ENCODE results near the gene ODC1. TPM values are rescaled to one million over a fixed set of nuclear protein-coding genes. Genes with fewer than 3 reads are reported as not detected.

Gene ODC1
- total and polyA plus RNA-seq, 2 experiments from 2014 or later = 23.3 to 70.3 TPM

DNA sequence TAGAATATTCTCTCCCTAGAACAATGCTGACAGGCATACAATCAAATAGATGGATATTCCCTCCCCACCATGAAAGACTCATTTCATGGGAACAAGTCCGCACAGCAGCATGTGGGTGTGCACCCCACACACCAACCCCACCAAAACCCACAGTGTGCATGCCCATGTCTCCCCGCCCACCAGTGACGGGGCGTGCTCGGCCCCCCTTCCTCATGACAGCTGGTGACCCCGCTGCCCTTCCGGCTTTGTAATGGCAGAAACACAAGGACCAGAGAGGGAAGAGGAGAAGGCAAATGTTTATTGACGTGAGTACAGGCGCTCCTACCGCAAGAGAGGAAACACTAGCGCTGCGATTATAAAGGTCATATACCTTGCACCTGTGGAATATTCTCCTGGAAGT is 30.8 kb upstream of the ODC1 start (continued):
- TF ChIP-seq, protein P1, sequence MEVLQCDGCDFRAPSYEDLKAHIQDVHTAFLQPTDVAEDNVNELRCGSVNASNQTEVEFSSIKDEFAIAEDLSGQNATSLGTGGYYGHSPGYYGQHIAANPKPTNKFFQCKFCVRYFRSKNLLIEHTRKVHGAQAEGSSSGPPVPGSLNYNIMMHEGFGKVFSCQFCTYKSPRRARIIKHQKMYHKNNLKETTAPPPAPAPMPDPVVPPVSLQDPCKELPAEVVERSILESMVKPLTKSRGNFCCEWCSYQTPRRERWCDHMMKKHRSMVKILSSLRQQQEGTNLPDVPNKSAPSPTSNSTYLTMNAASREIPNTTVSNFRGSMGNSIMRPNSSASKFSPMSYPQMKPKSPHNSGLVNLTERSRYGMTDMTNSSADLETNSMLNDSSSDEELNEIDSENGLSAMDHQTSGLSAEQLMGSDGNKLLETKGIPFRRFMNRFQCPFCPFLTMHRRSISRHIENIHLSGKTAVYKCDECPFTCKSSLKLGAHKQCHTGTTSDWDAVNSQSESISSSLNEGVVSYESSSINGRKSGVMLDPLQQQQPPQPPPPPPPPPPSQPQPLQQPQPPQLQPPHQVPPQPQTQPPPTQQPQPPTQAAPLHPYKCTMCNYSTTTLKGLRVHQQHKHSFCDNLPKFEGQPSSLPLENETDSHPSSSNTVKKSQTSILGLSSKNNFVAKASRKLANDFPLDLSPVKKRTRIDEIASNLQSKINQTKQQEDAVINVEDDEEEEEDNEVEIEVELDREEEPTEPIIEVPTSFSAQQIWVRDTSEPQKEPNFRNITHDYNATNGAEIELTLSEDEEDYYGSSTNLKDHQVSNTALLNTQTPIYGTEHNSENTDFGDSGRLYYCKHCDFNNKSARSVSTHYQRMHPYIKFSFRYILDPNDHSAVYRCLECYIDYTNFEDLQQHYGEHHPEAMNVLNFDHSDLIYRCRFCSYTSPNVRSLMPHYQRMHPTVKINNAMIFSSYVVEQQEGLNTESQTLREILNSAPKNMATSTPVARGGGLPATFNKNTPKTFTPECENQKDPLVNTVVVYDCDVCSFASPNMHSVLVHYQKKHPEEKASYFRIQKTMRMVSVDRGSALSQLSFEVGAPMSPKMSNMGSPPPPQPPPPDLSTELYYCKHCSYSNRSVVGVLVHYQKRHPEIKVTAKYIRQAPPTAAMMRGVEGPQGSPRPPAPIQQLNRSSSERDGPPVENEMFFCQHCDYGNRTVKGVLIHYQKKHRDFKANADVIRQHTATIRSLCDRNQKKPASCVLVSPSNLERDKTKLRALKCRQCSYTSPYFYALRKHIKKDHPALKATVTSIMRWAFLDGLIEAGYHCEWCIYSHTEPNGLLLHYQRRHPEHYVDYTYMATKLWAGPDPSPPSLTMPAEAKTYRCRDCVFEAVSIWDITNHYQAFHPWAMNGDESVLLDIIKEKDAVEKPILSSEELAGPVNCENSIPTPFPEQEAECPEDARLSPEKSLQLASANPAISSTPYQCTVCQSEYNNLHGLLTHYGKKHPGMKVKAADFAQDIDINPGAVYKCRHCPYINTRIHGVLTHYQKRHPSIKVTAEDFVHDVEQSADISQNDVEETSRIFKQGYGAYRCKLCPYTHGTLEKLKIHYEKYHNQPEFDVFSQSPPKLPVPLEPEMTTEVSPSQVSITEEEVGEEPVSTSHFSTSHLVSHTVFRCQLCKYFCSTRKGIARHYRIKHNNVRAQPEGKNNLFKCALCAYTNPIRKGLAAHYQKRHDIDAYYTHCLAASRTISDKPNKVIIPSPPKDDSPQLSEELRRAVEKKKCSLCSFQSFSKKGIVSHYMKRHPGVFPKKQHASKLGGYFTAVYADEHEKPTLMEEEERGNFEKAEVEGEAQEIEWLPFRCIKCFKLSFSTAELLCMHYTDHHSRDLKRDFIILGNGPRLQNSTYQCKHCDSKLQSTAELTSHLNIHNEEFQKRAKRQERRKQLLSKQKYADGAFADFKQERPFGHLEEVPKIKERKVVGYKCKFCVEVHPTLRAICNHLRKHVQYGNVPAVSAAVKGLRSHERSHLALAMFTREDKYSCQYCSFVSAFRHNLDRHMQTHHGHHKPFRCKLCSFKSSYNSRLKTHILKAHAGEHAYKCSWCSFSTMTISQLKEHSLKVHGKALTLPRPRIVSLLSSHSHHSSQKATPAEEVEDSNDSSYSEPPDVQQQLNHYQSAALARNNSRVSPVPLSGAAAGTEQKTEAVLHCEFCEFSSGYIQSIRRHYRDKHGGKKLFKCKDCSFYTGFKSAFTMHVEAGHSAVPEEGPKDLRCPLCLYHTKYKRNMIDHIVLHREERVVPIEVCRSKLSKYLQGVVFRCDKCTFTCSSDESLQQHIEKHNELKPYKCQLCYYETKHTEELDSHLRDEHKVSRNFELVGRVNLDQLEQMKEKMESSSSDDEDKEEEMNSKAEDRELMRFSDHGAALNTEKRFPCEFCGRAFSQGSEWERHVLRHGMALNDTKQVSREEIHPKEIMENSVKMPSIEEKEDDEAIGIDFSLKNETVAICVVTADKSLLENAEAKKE (CRISPR knock-in tag; IDR thresholded peaks at IDR 0.05) = no peak
- no peak for TF ChIP-seq NANOG (IDR thresholded peaks at IDR 0.05; ENCODE audit: borderline replicate concordance)

DNA sequence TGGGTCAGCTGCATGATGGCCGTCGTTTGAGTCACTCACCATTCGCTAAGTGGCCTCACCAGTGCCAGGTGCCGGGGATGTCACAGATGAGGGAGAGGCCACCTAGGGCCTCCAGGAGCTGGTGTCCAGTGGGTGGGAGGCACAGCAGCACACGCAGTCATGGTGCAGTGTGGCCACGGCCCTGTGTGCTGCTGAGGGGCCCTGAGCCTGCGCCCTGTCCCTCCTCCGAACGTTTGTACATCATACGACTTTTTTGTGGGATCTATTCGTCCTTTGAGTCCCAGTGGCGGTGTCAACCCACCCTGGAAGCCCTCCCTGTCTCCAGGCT is 30.1 kb upstream of the ODC1 start:
- Mint-ChIP-seq H3K27me3 (ENCODE audit: insufficient read depth, low read depth, poor library complexity) (peaks cover 9% of the 10 kb centered on the region), H3K4me3 (no peak overlapping the region)
- no peaks in the 10 kb centered on the region for H3K9me2 ChIP-seq (ENCODE audit: insufficient read depth)
- no peak for TF ChIP-seq JUNB (IDR thresholded peaks at IDR 0.05; ENCODE audit: unreplicated experiment)
- no peak for TF ChIP-seq ZNF331 (CRISPR knock-in tag; IDR thresholded peaks at IDR 0.05; ENCODE audit: low read depth)
- TF ChIP-seq, protein P1 (CRISPR knock-in tag; IDR thresholded peaks at IDR 0.05) = no peak
- no peak for TF ChIP-seq POLR2AphosphoS5 (IDR thresholded peaks at IDR 0.05; ENCODE audit: low read depth)
- no peak for TF ChIP-seq CREB1 (CRISPR knock-in tag; IDR thresholded peaks at IDR 0.05; ENCODE audit: low read depth)
- no peak for TF ChIP-seq STAT1 (IDR thresholded peaks at IDR 0.05; ENCODE audit: unreplicated experiment)
- TF ChIP-seq EZH2 (IDR thresholded peaks at IDR 0.05; ENCODE audit: low read depth, unreplicated experiment) = no peak
- TF ChIP-seq ZNF114 (CRISPR knock-in tag; IDR thresholded peaks at IDR 0.05) = no peak

More for the DNA sequence above, 30.1 kb upstream of the ODC1 start:
- Histone ChIP-seq H3F3A (replicated peaks; ENCODE audit: low read depth) (no peaks in the 10 kb centered on the region), H4K20me1 (replicated peaks; ENCODE audit: insufficient read depth) (no peaks in the 10 kb centered on the region), H3K4me1 (ENCODE audit: insufficient read depth) (no peaks in the 10 kb centered on the region), H3K4me2 (no peak overlapping the region), H3K36me3 (ENCODE audit: insufficient read depth) (no peaks in the 10 kb centered on the region), H3K4me3 (no peak overlapping the region), H2AFZ (no peak overlapping the region), H3K27me3 (ENCODE audit: insufficient read depth) (no peaks in the 10 kb centered on the region), H3K27ac (ENCODE audit: low read depth) (no peak overlapping the region), H3K79me2 (replicated peaks; ENCODE audit: insufficient read depth) (no peaks in the 10 kb centered on the region)
- ATAC-seq (no peak), DNase-seq (ENCODE audit: low spot score) (no peak)
- Mint-ChIP-seq H3K36me3 (ENCODE audit: low read depth) (no peaks in the 10 kb centered on the region), H3K4me1 (peaks cover 15% of the 10 kb centered on the region), H3K27ac (no peak overlapping the region), H3K9me3 (no peaks in the 10 kb centered on the region)
